GM18858 (cell line): ENCODE data around the gene DNALI1.

Source experiments
- ATAC-seq: cut with Tn5 transposase; IDR thresholded peaks from one replicate; pipeline ENCODE4 v1.9.1; 2021; ENCODE audit not compliant: unreplicated experiment

Gene DNALI1

DNA sequence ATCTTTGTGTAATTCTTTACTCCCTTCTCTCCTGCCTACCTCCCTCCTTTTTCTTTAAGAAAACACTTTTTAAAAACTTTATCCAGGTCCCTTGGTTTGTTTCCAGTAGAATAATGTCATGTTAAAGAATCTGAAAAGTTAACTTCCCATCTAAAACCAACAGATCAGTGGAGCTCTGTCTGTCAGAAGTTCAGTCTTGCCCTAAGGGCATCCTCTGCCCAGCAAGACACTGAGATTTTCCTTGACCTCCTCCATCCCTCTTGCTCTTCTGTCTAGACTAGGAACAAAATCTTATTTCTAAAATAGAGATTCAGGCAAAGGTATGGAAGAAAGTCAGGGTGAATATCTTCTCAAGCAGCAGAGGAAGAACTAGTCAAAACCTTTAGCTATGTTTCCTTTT lies 44.7 kb downstream of the DNALI1 start:
- ATAC-seq, result no peak

GRCh38 chr1:37602750-37603694 lies 46.3 kb downstream of the DNALI1 start:
- no peak for ATAC-seq

DNA sequence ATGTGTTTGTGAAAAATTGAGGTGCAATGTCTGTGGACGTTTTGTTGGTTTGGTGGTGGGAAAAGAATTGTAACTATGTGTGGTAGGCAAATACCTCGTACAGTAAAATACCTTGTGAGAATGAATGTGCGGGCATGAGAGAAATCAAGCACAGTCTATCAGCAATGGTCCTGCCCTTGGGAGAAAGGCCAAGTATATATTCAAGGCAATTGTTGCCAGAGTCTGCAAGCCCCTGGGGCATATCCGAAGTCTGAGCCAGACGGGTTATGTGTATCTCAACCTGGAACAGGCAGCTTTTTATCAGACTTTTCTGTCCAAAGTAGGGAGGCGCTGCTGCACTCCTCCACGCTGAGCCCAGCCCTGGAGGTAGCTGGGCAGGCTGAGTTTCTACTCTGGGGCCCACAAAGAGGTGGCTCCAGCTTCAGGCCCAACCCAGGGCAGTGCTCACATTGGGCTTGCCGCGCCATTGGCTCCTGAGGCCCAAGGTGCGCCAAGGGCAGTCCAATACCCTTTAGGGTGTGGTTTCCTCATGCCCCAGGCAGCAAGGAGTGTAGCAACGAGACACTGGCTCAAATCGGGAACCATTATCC lies 48.4 kb downstream of the DNALI1 start:
- no peak for ATAC-seq

- no peak for ATAC-seq
Observed at GRCh38 chr1:37605806-37606474, 49.2 kb downstream of the DNALI1 start.

GRCh38 chr1:37606481-37607263 lies 49.9 kb downstream of the DNALI1 start:
- no peak for ATAC-seq

DNA sequence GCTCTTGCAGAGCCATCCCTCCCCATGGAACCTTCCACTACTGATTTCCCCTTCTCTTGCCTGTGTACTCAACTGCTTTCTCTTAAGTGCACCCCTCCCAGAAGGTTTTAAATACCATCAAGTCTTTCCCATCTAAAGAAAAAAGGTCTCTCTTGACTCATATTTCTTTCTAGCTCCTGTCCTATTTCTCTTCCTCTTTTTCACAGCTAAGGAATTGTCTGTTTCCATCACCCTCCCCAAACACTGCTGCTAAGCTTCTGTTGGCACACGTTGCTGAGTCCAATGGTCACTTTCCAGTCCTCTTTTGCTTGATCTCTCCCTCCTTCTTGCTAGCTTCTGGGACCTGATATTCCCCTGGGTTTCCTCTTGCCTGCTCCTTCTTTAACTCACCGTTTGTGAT lies 52.3 kb downstream of the DNALI1 start:
- ATAC-seq, result no peak

DNA sequence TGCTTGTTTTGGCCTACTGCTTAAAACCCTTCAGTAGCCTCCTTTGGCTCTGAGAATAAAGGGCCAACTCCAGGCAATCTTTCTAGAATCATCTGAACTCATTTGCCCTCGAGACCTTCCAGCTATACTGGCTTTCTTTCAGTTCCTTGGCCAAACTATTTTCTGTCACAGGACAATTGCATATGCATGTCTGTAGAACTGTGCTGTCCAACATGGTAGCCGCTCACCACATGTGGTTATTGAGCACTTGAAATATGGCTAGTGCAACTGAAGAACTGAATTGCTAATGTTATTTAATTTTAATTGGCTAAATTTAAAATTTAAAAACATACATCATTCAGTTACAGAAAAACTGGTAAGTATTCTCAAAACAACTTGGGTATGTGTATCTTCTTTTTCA lies 53.3 kb downstream of the DNALI1 start:
- ATAC-seq, result no peak

DNA sequence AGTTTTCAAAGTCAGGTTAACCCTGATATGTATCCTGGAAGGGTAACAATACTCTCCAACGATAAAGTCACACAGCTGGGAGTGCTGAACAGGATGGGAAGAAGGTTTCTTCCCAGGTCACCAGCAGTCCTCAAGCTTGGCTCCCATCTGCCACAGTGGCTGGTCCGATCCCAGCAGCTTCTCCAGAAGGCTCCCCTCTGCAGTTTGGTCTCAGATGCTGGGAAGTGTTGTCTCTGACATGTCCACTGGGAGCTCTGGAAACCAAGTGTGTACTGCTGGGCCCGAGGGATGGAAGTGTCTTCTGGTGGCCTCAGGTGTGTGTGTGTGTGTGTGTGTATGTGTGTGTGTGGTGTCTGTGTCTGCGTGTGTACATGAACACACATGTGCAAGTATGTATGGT lies 55.4 kb downstream of the DNALI1 start:
- ATAC-seq, result no peak

DNA sequence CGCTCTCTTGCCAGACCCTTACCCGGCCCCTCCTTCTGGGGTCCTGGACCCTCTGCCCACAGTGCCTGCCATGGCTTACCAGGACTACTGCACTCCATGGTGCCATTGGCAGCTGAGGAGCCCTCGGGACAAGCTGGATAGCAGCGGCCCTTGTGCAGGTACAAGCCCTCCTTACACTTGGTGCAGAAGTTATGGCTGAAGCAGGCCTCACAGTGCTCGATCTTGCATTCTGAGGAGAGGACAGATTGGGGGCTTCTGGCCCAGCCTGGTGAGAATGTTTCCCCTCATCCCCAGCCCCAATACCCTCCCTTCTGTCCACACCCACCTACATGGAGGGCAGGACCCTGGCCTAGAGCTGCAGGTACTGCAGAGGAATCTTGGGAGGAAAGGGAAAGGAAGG lies 57.4 kb downstream of the DNALI1 start:
- ATAC-seq, result no peak

GRCh38 chr1:37616330-37616729 lies 59.6 kb downstream of the DNALI1 start:
- no peak for ATAC-seq
